Endodermal cell (in vitro differentiated cells): ENCODE measurements around the gene KIF6. TPM values are rescaled to one million over a fixed set of nuclear protein-coding genes. Genes with fewer than 3 reads are reported as not detected.
A peak's percentile ranks its signal among the peaks of the same experiment; 100 is the strongest.

Experiments used
- DNase-seq: peaks from one replicate; pipeline ENCODE4 v3.0.0-alpha.2; 2017
- H3K27ac ChIP-seq: 2 replicates; pipeline ENCODE4 v1.5.1; 2013; ENCODE audit warnings: mild to moderate bottlenecking, low read depth, low read length, moderate library complexity
- H3K27me3 ChIP-seq: 2 replicates; pipeline ENCODE4 v1.6.1; 2013; ENCODE audit warnings: mild to moderate bottlenecking, low read length, moderate library complexity; ENCODE audit not compliant: insufficient read depth, control insufficient read depth, poor library complexity, severe bottlenecking
- H3K36me3 ChIP-seq: 2 replicates; pipeline ENCODE4 v1.7.0; 2013; ENCODE audit warnings: mild to moderate bottlenecking, low read length, moderate library complexity; ENCODE audit not compliant: control insufficient read depth, insufficient read depth
- H3K4me1 ChIP-seq: one replicate; pipeline ENCODE4 v1.7.0; 2013; ENCODE audit warnings: low read length; ENCODE audit not compliant: control insufficient read depth, insufficient read depth
- H3K4me3 ChIP-seq: 2 replicates; pipeline ENCODE4 v1.5.1; 2013; ENCODE audit warnings: mild to moderate bottlenecking, low read length, moderate library complexity
- H3K9ac ChIP-seq: 2 replicates; pipeline ENCODE4 v1.6.1; 2013; ENCODE audit warnings: mild to moderate bottlenecking, low read length, moderate library complexity; ENCODE audit not compliant: poor library complexity, severe bottlenecking; ENCODE audit errors: extremely low read depth
- H3K9me3 ChIP-seq: 2 replicates; pipeline ENCODE4 v1.6.1; 2013; ENCODE audit warnings: mild to moderate bottlenecking, low read length, moderate library complexity; ENCODE audit not compliant: control insufficient read depth
- H3K27ac Mint-ChIP-seq: 2 replicates; pipeline ENCODE4 v1.8.0; 2020; ENCODE audit warnings: mixed read lengths
- H3K27me3 Mint-ChIP-seq: 2 replicates; pipeline ENCODE4 v1.8.0; 2021; ENCODE audit warnings: mild to moderate bottlenecking, mixed read lengths; ENCODE audit not compliant: insufficient read depth
- H3K36me3 Mint-ChIP-seq: 2 replicates; pipeline ENCODE4 v1.8.0; 2020; ENCODE audit warnings: low read depth, mixed read lengths
- H3K4me1 Mint-ChIP-seq: 2 replicates; pipeline ENCODE4 v1.8.0; 2020; ENCODE audit warnings: mixed read lengths
- H3K4me3 Mint-ChIP-seq: 2 replicates; pipeline ENCODE4 v1.8.0; 2020; ENCODE audit warnings: mild to moderate bottlenecking, moderate library complexity, mixed read lengths
- H3K9me3 Mint-ChIP-seq: 2 replicates; pipeline ENCODE4 v1.8.0; 2020; ENCODE audit warnings: mild to moderate bottlenecking, mixed read lengths
- WGBS, 2 experiments: methylation state at CpG; one replicate each; pipeline versions ENCODE4 v1.1.5 to v1.1.7; 2013; ENCODE audit warnings: missing lambda C conversion rate in 2 of 2, mixed read lengths in 1 of 2; ENCODE audit not compliant: insufficient coverage in 1 of 2, insufficient read length in 1 of 2; 5-methylcytosine and 5-hydroxymethylcytosine counted together
- long read RNA-seq, 4 experiments: library from polyadenylated mRNA in 2 of 4; library from RNA in 1 of 4; library from capped mRNA in 1 of 4; stranded (forward) in 3 of 4; unstranded in 1 of 4; transcript quantifications; one replicate each; pipeline ENCODE4 v2.0.0, GENCODE V29; 2020 to 2021; ENCODE audit warnings: inconsistent platforms in 1 of 4
- polyA plus RNA-seq, 2 experiments: library from polyadenylated mRNA; stranded (reverse); fragments of 50-300 nt; gene quantifications; one replicate each; pipeline ENCODE4 v1.2.3, GENCODE V29; 2013
- total RNA-seq, 2 donors: library from RNA; stranded (reverse); fragmentation: NEBNext Ultra II Directional in 1 of 2; extraction: Animal tissue kit (Norgen Biotek cat#: 25700) in 1 of 2; gene quantifications; 2 replicates in 1 of 2; 3 replicates in 1 of 2; pipeline ENCODE4 v1.2.1, GENCODE V29; 2021
- TF ChIP-seq, protein P1 (sequence below): fragments of 200-600 bp; sonication (generic); conservative IDR thresholded peaks from 2 replicates; pipeline ENCODE4 v1.5.0; 2021; ENCODE audit warnings: antibody characterized with exemption, mild to moderate bottlenecking

KIF6 gene
- total RNA-seq: 1 to 10 TPM in 1 of 2 donors, under 1 TPM in 1; 0.62 to 1.1 TPM
- polyA plus RNA-seq (2013, experiment 1 of 2): 0.82 TPM
- polyA plus RNA-seq (2013, experiment 2 of 2): 0.95 TPM
- long read RNA-seq, experiment 1: 0 reads
- long read RNA-seq, experiment 2, partial matches to known transcripts: 0 of 5 reads
- long read RNA-seq, experiment 2, other reads (novel, unspliced or antisense): 5 of 5 reads
- long read RNA-seq, experiment 3, partial matches to known transcripts: 1 of 2 reads
- long read RNA-seq, experiment 3, other reads (novel, unspliced or antisense): 1 of 2 reads
- long read RNA-seq, experiment 4: 0 reads

DNA sequence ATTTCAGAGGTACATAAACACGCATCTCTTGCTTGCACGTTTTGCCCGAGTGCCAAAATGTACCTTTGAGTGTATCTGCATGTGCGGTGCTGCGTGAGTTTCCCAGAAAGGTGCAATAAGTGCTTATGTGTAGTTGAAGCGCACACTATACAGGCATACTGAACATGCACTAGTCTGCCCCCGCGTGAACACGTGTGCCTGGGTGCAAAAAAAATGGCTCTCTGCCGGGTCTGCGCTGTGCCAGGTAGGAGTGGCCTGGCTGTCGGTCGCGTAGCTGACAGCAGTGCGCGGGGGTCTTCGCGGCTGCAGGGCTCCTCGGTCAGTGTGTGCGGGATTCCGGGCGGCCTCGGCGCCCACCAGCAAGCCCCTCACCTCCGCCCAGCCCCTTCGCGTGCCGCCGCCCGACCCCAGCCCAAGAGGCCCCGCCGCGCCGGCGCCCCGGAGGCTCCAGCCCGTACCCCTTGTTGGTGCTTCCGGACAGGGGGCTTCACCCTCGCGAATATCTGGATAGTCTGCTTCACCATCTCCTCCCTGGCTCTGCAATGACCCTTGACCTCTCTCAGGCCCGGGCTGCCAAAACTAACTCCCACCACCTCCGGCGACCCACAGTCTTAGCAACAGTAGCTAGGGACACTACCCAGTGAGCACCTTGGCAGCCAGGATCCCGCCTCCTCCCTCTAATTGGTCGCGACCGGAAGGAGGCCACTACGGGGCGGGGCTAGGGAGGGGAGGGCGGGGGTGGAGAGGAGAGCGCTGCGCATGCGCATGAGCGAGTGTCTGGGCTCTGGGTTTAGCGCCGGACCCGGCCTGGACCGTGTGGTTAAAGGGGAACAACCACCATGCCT is at the start of gene KIF6:
TSS of gene KIF6 (minus strand) at position 622 of the 845 bp plus-strand sequence. CDS start at position 524, 98 bp downstream.
- Mint-ChIP-seq H3K4me3 (peak within 1 kb of the TSS; percentile 91), H3K9me3 (no peaks in the 10 kb centered on the region), H3K4me1 (peaks cover 3% of the 10 kb centered on the region), H3K27ac (peak within 1 kb of the TSS; percentile 83), H3K36me3 (no peaks in the 10 kb centered on the region), H3K27me3 (peaks cover 6% of the 10 kb centered on the region)
- WGBS, 2 experiments: 13 to 29% methylated on average over 20 to 57 of the region's 58 CpGs
- Histone ChIP-seq H3K9me3 (no peaks in the 10 kb centered on the region), H3K9ac (peak within 1 kb of the TSS; percentile 43), H3K4me1 (no peaks in the 10 kb centered on the region), H3K4me3 (peak within 1 kb of the TSS; percentile 79), H3K27me3 (no peaks in the 10 kb centered on the region), H3K36me3 (no peaks in the 10 kb centered on the region), H3K27ac (no peak within 1 kb of the TSS)
- peak; percentile 98 for DNase-seq
- TF ChIP-seq, protein P1, sequence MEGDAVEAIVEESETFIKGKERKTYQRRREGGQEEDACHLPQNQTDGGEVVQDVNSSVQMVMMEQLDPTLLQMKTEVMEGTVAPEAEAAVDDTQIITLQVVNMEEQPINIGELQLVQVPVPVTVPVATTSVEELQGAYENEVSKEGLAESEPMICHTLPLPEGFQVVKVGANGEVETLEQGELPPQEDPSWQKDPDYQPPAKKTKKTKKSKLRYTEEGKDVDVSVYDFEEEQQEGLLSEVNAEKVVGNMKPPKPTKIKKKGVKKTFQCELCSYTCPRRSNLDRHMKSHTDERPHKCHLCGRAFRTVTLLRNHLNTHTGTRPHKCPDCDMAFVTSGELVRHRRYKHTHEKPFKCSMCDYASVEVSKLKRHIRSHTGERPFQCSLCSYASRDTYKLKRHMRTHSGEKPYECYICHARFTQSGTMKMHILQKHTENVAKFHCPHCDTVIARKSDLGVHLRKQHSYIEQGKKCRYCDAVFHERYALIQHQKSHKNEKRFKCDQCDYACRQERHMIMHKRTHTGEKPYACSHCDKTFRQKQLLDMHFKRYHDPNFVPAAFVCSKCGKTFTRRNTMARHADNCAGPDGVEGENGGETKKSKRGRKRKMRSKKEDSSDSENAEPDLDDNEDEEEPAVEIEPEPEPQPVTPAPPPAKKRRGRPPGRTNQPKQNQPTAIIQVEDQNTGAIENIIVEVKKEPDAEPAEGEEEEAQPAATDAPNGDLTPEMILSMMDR: no peak

GRCh38 chr6:39773782-39774181 is 48.6 kb upstream of the KIF6 start:
- no peaks in the 10 kb centered on the region for H3K4me1 ChIP-seq
- H3K27me3 ChIP-seq: no peaks in the 10 kb centered on the region
- no peaks in the 10 kb centered on the region for H3K36me3 ChIP-seq
- no peak for DNase-seq
- no peak overlapping the region for H3K4me3 Mint-ChIP-seq
- H3K9ac ChIP-seq: no peak overlapping the region
- no peak overlapping the region for H3K4me3 ChIP-seq
- no peaks in the 10 kb centered on the region for H3K9me3 Mint-ChIP-seq
- H3K27ac ChIP-seq: no peak overlapping the region
- WGBS, 2 experiments: 93% methylated on average over 2 of the region's 2 CpGs; no CpG with 5 or more reads in 1 of the 2 experiments
- H3K27me3 Mint-ChIP-seq: no peaks in the 10 kb centered on the region
- no peak overlapping the region for H3K27ac Mint-ChIP-seq
- H3K9me3 ChIP-seq: no peaks in the 10 kb centered on the region
- H3K4me1 Mint-ChIP-seq: peaks cover 15% of the 10 kb centered on the region
- TF ChIP-seq, protein P1: no peak
- no peaks in the 10 kb centered on the region for H3K36me3 Mint-ChIP-seq

DNA sequence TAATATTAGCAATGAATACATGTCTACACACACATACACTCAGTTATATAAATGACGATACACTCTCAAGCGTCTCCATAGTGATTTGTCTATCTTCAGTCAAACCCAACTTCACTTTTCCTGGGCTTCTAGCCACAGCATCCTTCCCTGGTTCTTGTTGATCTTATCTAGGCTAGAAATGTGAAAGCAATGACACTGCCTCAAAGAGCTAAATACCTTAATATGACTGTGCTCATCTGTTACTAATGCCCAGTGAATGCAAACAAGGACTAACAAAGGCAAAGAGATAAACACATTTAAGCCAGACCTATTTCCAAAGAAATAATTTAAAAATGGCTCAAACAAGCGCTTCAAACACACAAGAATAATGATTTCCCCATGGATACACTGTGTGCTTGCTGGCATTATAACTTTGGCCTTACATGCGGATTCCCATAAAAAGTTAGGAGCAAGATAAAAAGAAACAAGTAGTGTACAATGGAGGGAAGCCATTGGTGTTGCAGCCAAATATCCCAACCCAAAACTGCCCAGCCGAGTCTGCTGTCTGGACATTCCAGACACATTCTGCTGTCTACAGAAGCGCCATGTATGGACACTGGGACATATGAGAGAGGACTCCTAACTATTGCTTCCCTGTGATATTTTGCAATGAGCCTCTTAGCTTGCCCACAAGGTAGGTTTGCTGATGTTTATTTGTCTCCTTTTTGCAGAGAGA is 47.5 kb upstream of the KIF6 start:
- no peaks in the 10 kb centered on the region for H3K27me3 Mint-ChIP-seq

More for the DNA sequence above, 47.5 kb upstream of the KIF6 start:
- Histone ChIP-seq H3K27me3 (no peaks in the 10 kb centered on the region), H3K9ac (no peak overlapping the region), H3K36me3 (no peaks in the 10 kb centered on the region), H3K4me1 (no peaks in the 10 kb centered on the region), H3K27ac (no peak overlapping the region), H3K9me3 (no peaks in the 10 kb centered on the region), H3K4me3 (no peak overlapping the region)
- Mint-ChIP-seq H3K36me3 (no peaks in the 10 kb centered on the region), H3K4me1 (peaks cover 15% of the 10 kb centered on the region), H3K27ac (no peak overlapping the region), H3K9me3 (no peaks in the 10 kb centered on the region), H3K4me3 (no peak overlapping the region)
- TF ChIP-seq, protein P1: no peak
- 90 to 100% methylated on average over 4 to 5 of the region's 6 CpGs for WGBS, 2 experiments
- no peak for DNase-seq
